A673 (cell line): Measurements from ENCODE around the gene LRRC8C. TPM values are rescaled to one million over a fixed set of nuclear protein-coding genes. Genes with fewer than 3 reads are reported as not detected.

Source experiments
- BruUV-seq: library from RNA; stranded (reverse); fragments of 400-500 nt; replicated peaks from 2 replicates; lab custom pipeline; 2021; lab: Mats Ljungman, UMichigan
- CTCF ChIA-PET: fragments of 300-600 bp; sonication (Branson Sonifier 250); formaldehyde crosslinking; loops from one replicate; lab custom pipeline; 2022; ENCODE audit warnings: antibody characterized with exemption; lab: Charles Lee
- POLR2A ChIA-PET: fragments of 300-600 bp; sonication (Branson Sonifier 250); formaldehyde crosslinking; loops from one replicate; lab custom pipeline; 2022; ENCODE audit warnings: antibody characterized with exemption; ENCODE audit not compliant: low non-redundant PET; lab: Charles Lee
- DNase-seq: peaks from one replicate; pipeline ENCODE4 v3.0.0-alpha.2; 2015; ENCODE audit warnings: low spot score
- H3K27ac ChIP-seq: fragments of 200-600 bp; sonication (generic); 2 replicates; pipeline ENCODE4 v1.5.1; 2016; ENCODE audit warnings: mixed run types, low read depth, mild to moderate bottlenecking, mixed read lengths, antibody characterized with exemption, low read length; ENCODE audit not compliant: poor library complexity, severe bottlenecking
- H3K27me3 ChIP-seq: fragments of 200-600 bp; sonication (generic); replicated peaks from 2 replicates; pipeline ENCODE4 v1.6.1; 2017; ENCODE audit warnings: mixed run types, low read depth, mild to moderate bottlenecking, mixed read lengths, antibody characterized with exemption, low read length; ENCODE audit not compliant: insufficient read depth, poor library complexity
- H3K36me3 ChIP-seq: fragments of 200-600 bp; sonication (generic); 2 replicates; pipeline ENCODE4 v1.6.1; 2016; ENCODE audit warnings: mixed run types, mild to moderate bottlenecking, mixed read lengths, antibody characterized with exemption, low read length; ENCODE audit not compliant: insufficient read depth, poor library complexity, severe bottlenecking
- H3K4me1 ChIP-seq: fragments of 200-600 bp; sonication (generic); 2 replicates; pipeline ENCODE4 v1.6.1; 2017; ENCODE audit warnings: mixed run types, mild to moderate bottlenecking, mixed read lengths, antibody characterized with exemption, low read length; ENCODE audit not compliant: insufficient read depth, poor library complexity, severe bottlenecking
- H3K4me3 ChIP-seq: fragments of 200-600 bp; sonication (generic); 2 replicates; pipeline ENCODE4 v1.5.1; 2016; ENCODE audit warnings: low read depth, mixed run types, mild to moderate bottlenecking, mixed read lengths, low read length; ENCODE audit not compliant: poor library complexity, severe bottlenecking
- H3K9me3 ChIP-seq: fragments of 200-600 bp; sonication (generic); 2 replicates; pipeline ENCODE4 v1.6.1; 2016; ENCODE audit warnings: mixed run types, low read depth, mild to moderate bottlenecking, mixed read lengths, antibody characterized with exemption, low read length; ENCODE audit not compliant: poor library complexity, severe bottlenecking
- EZH2 ChIP-seq: fragments of 200-600 bp; sonication (generic); IDR thresholded peaks from 2 replicates; pipeline ENCODE4 v1.6.1; 2017; ENCODE audit warnings: borderline replicate concordance, low read depth, mild to moderate bottlenecking, mixed read lengths, antibody characterized with exemption, low read length; ENCODE audit not compliant: poor library complexity, severe bottlenecking
- intact Hi-C: fragments of 100-400 bp; cut with micrococcal nuclease; formaldehyde crosslinking; loops from one replicate; pipeline ENCODE4 v1.10.0; 2022; ENCODE audit not compliant: unreplicated experiment
- total RNA-seq: library from RNA; stranded (reverse); gene quantifications from 2 replicates; pipeline ENCODE4 v1.2.3, GENCODE V29; 2021
- TF ChIP-seq, protein P1 (sequence below): fragments of 300-800, 200-600 bp; sonication (generic); conservative IDR thresholded peaks from 2 replicates; pipeline ENCODE4 v1.5.1; 2017; ENCODE audit warnings: low read depth, mild to moderate bottlenecking, antibody characterized with exemption, low read length, moderate library complexity, mixed read lengths

LRRC8C gene
- total RNA-seq, 1 experiment from 2014 or later: 6.9 TPM

DNA sequence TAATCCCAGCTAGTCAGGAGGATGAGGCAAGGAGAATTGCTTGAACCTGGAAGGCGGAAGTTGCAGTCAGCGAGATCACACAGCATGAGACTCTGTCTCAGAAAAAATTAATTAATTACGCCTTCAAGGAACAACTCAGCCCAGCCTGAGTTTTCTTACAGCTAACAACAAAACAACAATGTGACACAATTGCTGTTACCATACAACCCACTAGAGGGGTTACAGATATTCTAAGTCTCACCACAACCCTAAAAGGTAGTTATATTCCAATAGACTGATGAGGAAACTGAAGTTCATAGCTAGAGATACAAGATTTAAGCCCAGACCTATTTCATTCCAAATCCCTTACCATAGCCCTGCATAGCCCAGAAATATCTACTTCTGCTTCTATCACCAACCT, 2.9 kb upstream of the LRRC8C start:
- H3K4me1 ChIP-seq: no peaks in the 10 kb centered on the region
- no peaks in the 10 kb centered on the region for H3K36me3 ChIP-seq
- H3K27ac ChIP-seq: no peak overlapping the region
- intact Hi-C loops: loop anchor here (5.0 to 10.0 kb wide), 2 partner anchors 87 to 355 kb away; no protein-coding TSS in a partner anchor
- CTCF ChIA-PET: interaction anchor here (0.6 to 0.9 kb wide), 2 partner anchors 133 to 213 kb away, joined by 3 to 4 read pairs; no protein-coding TSS in a partner anchor
- BruUV-seq: no TSS peak
- H3K4me3 ChIP-seq: no peak overlapping the region
- TF ChIP-seq, protein P1, sequence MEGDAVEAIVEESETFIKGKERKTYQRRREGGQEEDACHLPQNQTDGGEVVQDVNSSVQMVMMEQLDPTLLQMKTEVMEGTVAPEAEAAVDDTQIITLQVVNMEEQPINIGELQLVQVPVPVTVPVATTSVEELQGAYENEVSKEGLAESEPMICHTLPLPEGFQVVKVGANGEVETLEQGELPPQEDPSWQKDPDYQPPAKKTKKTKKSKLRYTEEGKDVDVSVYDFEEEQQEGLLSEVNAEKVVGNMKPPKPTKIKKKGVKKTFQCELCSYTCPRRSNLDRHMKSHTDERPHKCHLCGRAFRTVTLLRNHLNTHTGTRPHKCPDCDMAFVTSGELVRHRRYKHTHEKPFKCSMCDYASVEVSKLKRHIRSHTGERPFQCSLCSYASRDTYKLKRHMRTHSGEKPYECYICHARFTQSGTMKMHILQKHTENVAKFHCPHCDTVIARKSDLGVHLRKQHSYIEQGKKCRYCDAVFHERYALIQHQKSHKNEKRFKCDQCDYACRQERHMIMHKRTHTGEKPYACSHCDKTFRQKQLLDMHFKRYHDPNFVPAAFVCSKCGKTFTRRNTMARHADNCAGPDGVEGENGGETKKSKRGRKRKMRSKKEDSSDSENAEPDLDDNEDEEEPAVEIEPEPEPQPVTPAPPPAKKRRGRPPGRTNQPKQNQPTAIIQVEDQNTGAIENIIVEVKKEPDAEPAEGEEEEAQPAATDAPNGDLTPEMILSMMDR: no peak
- TF ChIP-seq EZH2: no peak
- H3K27me3 ChIP-seq: no peaks in the 10 kb centered on the region
- no peaks in the 10 kb centered on the region for H3K9me3 ChIP-seq
- no peak for DNase-seq
- POLR2A ChIA-PET: no interaction called here

DNA sequence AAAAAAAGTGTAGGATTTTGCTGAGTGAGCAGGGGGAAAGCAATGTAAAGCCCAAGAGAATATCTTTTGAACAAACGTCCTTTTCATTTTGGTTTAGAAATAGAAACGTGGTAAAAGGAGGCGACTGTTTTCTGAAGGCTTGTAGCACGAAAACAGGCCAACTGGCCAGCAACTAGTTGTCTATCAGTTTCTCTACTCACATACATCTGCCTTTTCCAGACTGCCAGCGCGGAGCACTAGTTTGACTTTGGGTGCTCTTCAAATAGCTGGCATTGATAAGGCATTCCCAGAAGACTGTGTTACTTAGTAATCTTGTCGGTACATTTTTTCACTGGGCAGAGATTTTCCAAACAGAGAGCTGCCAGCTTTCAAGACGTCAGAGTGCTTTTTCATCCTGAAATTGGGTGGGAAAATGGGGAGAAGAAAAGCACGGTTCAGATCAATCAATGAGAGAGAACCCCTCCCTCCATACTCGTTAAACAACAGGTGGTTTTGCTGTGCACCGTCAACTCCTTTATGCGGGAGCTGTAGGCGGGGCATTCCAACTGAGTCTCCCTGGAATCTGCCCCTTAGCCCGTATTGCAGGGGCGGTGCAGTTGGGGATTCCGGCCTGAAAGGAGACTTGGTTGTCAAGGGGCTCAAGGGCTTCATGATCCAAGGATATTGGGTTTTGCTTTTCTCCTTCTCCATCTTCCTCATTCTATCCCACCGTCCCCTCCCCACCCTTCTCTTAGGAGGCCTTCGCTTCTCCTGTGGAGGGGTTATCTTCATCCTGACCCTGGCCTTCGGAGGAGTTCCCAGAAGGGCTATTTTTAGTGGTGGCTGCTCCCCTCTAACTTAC, 884 bp upstream of the LRRC8C start:
- intact Hi-C loops: loop anchor here (1.0 to 10.0 kb wide), 3 partner anchors 85 to 353 kb away; no protein-coding TSS in a partner anchor
- POLR2A ChIA-PET: interaction anchor here (0.7 kb wide), 1 partner anchor 567 kb away, joined by 3 read pairs; no protein-coding TSS in a partner anchor
- TSS peak; percentile 35 for BruUV-seq

DNA sequence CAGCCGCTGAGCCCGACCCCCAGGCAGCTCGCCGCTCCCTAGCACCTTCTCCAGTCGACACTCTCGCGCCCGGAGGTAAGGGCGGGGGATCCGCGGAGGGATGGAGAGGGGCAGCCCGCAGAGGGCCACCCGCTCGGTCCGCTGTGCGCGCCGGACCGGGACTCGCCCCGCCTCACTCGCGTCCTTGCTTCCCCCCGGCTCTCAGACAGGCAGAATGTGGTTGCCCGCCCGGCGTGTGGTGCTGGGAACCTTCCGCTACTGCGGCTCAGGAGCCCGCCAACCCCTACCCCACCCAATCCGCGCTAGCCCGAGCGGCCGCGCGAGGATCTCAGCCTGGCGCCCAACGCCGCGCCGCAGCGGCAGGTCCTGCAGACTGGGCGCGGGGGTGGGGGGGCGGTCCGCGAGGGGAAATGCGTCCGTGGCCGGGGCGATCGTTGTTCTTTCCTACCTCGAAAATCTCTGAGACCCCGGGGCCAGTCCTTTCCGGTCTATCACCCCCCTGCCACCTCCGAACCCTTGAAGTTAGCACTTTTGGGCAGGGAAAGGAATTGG, 404 bp downstream of the LRRC8C start:
- no peaks in the 10 kb centered on the region for H3K9me3 ChIP-seq
- TF ChIP-seq, protein P1: no peak
- TF ChIP-seq EZH2: no peak
- POLR2A ChIA-PET: no interaction called here
- DNase-seq: peak; percentile 81
- intact Hi-C loops: loop anchor here (5.0 to 10.0 kb wide), 2 partner anchors 84 to 351 kb away; no protein-coding TSS in a partner anchor
- no peaks in the 10 kb centered on the region for H3K36me3 ChIP-seq
- CTCF ChIA-PET: interaction anchor here (1.8 kb wide), 1 partner anchor 129 kb away, joined by 8 read pairs; no protein-coding TSS in a partner anchor
- H3K27ac ChIP-seq: peak overlapping the region; percentile 79
- BruUV-seq: no TSS peak
- H3K4me3 ChIP-seq: peak overlapping the region; percentile 94
- H3K27me3 ChIP-seq: no peaks in the 10 kb centered on the region
- H3K4me1 ChIP-seq: peaks cover 8% of the 10 kb centered on the region

More for the DNA sequence above, 884 bp upstream of the LRRC8C start:
- Histone ChIP-seq H3K4me3 (peak overlapping the region; percentile 94), H3K36me3 (no peaks in the 10 kb centered on the region), H3K27ac (peak overlapping the region; percentile 57), H3K9me3 (no peaks in the 10 kb centered on the region), H3K27me3 (no peaks in the 10 kb centered on the region), H3K4me1 (peaks cover 8% of the 10 kb centered on the region)
- CTCF ChIA-PET: interaction anchor here (1.8 kb wide), 1 partner anchor 131 kb away, joined by 8 read pairs; no protein-coding TSS in a partner anchor
- peak; percentile 19 for DNase-seq
- TF ChIP-seq, protein P1: no peak
- no peak for TF ChIP-seq EZH2
